ENCODE data around the gene SPCS1. TPM values are rescaled to one million over a fixed set of nuclear protein-coding genes. Genes with fewer than 3 reads are reported as not detected.

Gene SPCS1
- polyA plus RNA-seq, 2 of the 4 experiments (the other 2 are of a cell fraction): 180 to 184 TPM

DNA sequence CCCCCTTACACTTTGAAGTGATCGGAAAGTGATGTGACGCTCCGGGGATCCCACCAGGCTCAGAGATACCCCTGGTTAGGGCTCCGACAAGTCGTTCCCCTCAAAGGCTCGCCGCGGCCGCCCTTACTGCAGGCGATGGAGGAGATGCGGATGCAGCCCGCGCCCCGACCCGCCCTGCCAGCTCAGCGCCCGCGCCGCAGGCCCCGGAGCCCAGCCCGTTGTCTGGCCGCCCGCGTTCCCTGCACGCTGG lies 543 bp upstream of the SPCS1 start:
- FAIRE-seq (no peak), DNase-seq (ENCODE audit: low read depth in 1 of 2, low spot score in 1 of 2) (no peak), ATAC-seq (no peak; a peak in 3 of 6 replicates)
- 0% methylated on average over 2 of the region's 25 CpGs for WGBS (ENCODE audit: missing lambda C conversion rate)
- ChIA-PET CTCF (interaction anchor here (1.1 kb wide), 1 partner anchor 10 kb away, joined by 3 read pairs; no protein-coding TSS in a partner anchor), POLR2A (interaction anchor here (0.9 to 1.7 kb wide), 4 partner anchors 11 to 35 kb away, joined by 3 to 6 read pairs (median 4); no protein-coding TSS in a partner anchor)
- Histone ChIP-seq H3K4me2 (peak overlapping the region; percentile 95), H3K4me3 (peak overlapping the region; percentile 74), H3K4me1 (peaks cover 25% of the 10 kb centered on the region), H3K27ac (peak overlapping the region; percentile 94 to 99), H3K9me3 (no peaks in the 10 kb centered on the region)
- TF ChIP-seq JUN (IDR thresholded peaks at IDR 0.05): no peak
- 0 out of 2 replicates have a peak, but pooled peaks have one; percentile 1 for TF ChIP-seq PHF8 (IDR thresholded peaks at IDR 0.05; ENCODE audit: borderline replicate concordance, low read depth)

DNA sequence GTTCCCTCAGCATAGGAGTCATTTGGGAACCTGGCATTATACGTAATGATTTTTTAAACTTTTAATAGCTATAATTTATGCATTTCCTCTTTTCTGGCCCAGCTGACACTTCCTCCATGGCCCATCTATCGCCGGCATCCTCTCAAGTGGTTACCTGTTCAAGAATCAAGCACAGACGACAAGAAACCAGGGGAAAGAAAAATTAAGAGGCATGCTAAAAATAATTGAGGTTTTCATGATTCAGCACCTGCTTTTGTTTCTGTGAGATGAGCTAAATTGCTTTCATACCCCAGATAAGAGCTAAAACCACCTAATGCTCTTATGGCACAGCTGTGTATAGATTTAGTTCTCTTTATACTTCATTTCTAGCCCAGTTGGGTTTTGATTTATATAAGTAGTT lies 1.7 kb downstream of the SPCS1 start:
- WGBS (ENCODE audit: missing lambda C conversion rate): 90% methylated on average over 4 of the region's 4 CpGs
- H3K27ac ChIP-seq: no peak overlapping the region
- H3K9me3 ChIP-seq: no peaks in the 10 kb centered on the region
- ATAC-seq (no peak), DNase-seq (ENCODE audit: low read depth in 1 of 2, low spot score in 1 of 2) (no peak), FAIRE-seq (no peak)
- POLR2A ChIA-PET: no interaction called here
- CTCF ChIA-PET: no interaction called here
- H3K4me2 ChIP-seq: peak overlapping the region; percentile 97
- H3K4me1 ChIP-seq: peaks cover 25% of the 10 kb centered on the region
- TF ChIP-seq KDM5A (IDR thresholded peaks at IDR 0.05) (no peak), CHD2 (IDR thresholded peaks at IDR 0.05; ENCODE audit: low read length, partially characterized antibody) (no peak), RFX5 (IDR thresholded peaks at IDR 0.05) (no peak), JUN (IDR thresholded peaks at IDR 0.05) (no peak), HDAC2 (IDR thresholded peaks at IDR 0.05) (no peak), JUNB (IDR thresholded peaks at IDR 0.05) (no peak), HEYL (CRISPR knock-in tag; IDR thresholded peaks at IDR 0.05) (no peak), SMC3 (IDR thresholded peaks at IDR 0.05) (no peak), KDM1A (IDR thresholded peaks at IDR 0.05; ENCODE audit: low read depth) (no peak), ZNF302 (CRISPR knock-in tag; IDR thresholded peaks at IDR 0.05) (no peak), POLR2A (IDR thresholded peaks at IDR 0.05; ENCODE audit: low read length) (no peak)
- TF ChIP-seq, protein P1, sequence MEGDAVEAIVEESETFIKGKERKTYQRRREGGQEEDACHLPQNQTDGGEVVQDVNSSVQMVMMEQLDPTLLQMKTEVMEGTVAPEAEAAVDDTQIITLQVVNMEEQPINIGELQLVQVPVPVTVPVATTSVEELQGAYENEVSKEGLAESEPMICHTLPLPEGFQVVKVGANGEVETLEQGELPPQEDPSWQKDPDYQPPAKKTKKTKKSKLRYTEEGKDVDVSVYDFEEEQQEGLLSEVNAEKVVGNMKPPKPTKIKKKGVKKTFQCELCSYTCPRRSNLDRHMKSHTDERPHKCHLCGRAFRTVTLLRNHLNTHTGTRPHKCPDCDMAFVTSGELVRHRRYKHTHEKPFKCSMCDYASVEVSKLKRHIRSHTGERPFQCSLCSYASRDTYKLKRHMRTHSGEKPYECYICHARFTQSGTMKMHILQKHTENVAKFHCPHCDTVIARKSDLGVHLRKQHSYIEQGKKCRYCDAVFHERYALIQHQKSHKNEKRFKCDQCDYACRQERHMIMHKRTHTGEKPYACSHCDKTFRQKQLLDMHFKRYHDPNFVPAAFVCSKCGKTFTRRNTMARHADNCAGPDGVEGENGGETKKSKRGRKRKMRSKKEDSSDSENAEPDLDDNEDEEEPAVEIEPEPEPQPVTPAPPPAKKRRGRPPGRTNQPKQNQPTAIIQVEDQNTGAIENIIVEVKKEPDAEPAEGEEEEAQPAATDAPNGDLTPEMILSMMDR (IDR thresholded peaks at IDR 0.05): no peak
- TF ChIP-seq, protein P2, sequence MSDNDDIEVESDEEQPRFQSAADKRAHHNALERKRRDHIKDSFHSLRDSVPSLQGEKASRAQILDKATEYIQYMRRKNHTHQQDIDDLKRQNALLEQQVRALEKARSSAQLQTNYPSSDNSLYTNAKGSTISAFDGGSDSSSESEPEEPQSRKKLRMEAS (IDR thresholded peaks at IDR 0.05): no peak
- peak overlapping the region; percentile 74; the same call in 2 of the 3 replicates for H3K4me3 ChIP-seq

DNA sequence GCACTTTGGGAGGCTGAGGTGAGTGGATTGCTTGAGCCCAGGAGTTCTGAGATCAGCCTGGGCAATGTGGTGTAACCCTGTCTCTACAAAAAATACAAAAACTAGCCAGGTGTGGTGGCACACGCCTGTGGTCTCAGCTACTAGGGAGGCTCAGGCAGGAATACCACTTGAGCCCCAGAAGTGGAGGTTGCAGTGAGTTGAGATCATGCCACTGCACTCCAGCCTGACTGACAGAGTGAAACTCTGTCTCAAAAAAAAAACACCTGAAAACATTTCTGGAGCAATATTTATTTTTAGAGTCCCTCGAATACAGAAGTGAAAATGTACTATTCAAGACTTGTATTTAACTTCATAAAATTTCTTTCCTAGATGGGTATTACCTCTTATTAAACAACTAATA lies 4.6 kb downstream of the SPCS1 start:
- TF ChIP-seq, protein P3, sequence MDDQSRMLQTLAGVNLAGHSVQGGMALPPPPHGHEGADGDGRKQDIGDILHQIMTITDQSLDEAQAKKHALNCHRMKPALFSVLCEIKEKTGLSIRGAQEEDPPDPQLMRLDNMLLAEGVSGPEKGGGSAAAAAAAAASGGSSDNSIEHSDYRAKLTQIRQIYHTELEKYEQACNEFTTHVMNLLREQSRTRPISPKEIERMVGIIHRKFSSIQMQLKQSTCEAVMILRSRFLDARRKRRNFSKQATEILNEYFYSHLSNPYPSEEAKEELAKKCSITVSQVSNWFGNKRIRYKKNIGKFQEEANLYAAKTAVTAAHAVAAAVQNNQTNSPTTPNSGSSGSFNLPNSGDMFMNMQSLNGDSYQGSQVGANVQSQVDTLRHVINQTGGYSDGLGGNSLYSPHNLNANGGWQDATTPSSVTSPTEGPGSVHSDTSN (IDR thresholded peaks at IDR 0.05): no peak
- TF ChIP-seq ZFP36 (IDR thresholded peaks at IDR 0.05; ENCODE audit: borderline replicate concordance, partially characterized antibody): no peak
- 95% methylated on average over 2 of the region's 2 CpGs for WGBS (ENCODE audit: missing lambda C conversion rate)
- DNase-seq (ENCODE audit: low read depth in 1 of 2, low spot score in 1 of 2): no peak
- H3K27ac ChIP-seq: no peak overlapping the region
- ChIA-PET POLR2A (no interaction called here), CTCF (no interaction called here)
- H3K4me3 ChIP-seq: no peak overlapping the region
- no peaks in the 10 kb centered on the region for H3K9me3 ChIP-seq
- no peak for FAIRE-seq
- no peak overlapping the region for H3K4me2 ChIP-seq
- ATAC-seq: no peak
- H3K4me1 ChIP-seq: peaks cover 13% of the 10 kb centered on the region; the same call in 1 of the 3 replicates

DNA sequence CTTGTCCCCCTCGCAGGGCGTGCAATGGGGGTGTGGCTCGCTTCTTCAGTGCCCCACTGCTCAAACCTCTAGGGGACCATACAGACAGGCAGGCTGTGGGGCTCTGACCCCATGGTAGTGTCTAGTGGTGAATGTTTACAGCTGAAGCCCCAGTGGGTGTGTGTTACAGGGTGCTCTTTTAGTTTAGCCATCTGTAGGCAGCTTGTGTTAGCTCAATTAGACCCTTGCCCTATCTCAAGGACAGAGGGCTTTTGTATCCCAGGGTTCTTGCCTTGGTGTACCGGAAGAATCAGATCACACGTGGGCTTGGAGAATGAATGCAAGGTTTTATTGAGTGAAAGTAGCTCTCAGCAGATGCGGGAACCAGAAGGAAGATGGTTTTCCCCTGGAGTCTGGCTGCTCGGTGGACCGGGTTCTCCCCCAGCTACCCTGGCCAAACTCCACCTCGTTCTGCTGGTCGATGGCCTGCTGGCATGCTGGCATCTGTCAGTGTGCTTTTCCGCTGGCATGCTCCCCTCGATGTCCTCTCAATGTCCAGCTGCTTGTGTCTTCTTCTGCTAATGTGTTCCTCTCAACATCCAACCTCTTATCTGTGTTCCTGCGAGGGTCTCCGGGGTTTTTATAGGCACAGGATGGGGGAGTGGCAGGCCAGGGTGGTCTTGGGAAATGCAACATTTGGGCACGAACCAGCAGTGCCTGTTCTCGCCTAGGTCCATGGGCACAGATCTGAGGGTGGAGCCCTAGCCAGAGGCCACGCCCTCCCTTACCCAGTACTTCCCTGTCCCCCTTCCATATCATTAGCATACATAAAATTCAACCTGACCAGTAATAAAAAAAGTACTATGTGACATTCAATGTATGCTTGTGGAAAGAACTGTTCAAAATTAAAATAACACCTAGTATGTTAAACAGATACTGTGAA lies 6.6 kb downstream of the SPCS1 start:
- Histone ChIP-seq H3K27ac (no peak overlapping the region), H3K4me2 (no peak overlapping the region), H3K9me3 (no peaks in the 10 kb centered on the region), H3K4me3 (no peak overlapping the region), H3K4me1 (peaks cover 6% of the 10 kb centered on the region; the same call in 1 of the 3 replicates)
- CTCF ChIA-PET: no interaction called here
- no peak for FAIRE-seq
- no peak for ATAC-seq
- TF ChIP-seq EP300 (IDR thresholded peaks at IDR 0.05) (no peak), FOXS1 (CRISPR knock-in tag; IDR thresholded peaks at IDR 0.05) (no peak), MAFK (IDR thresholded peaks at IDR 0.05; ENCODE audit: partially characterized antibody) (no peak), RAD21 (conservative IDR thresholded peaks at IDR 0.05 in 1 of 2, IDR thresholded peaks at IDR 0.05 in 1 of 2) (no peak), SREBF2 (IDR thresholded peaks at IDR 0.05) (no peak), RARB (CRISPR knock-in tag; IDR thresholded peaks at IDR 0.05) (no peak)
- TF ChIP-seq, protein P2 (IDR thresholded peaks at IDR 0.05): no peak
- TF ChIP-seq, protein P4, sequence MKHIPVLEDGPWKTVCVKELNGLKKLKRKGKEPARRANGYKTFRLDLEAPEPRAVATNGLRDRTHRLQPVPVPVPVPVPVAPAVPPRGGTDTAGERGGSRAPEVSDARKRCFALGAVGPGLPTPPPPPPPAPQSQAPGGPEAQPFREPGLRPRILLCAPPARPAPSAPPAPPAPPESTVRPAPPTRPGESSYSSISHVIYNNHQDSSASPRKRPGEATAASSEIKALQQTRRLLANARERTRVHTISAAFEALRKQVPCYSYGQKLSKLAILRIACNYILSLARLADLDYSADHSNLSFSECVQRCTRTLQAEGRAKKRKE (CRISPR knock-in tag; IDR thresholded peaks at IDR 0.05; ENCODE audit: low read depth): no peak
- TF ChIP-seq, protein P5, sequence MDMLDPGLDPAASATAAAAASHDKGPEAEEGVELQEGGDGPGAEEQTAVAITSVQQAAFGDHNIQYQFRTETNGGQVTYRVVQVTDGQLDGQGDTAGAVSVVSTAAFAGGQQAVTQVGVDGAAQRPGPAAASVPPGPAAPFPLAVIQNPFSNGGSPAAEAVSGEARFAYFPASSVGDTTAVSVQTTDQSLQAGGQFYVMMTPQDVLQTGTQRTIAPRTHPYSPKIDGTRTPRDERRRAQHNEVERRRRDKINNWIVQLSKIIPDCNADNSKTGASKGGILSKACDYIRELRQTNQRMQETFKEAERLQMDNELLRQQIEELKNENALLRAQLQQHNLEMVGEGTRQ (IDR thresholded peaks at IDR 0.05): no peak
- 93% methylated on average over 15 of the region's 17 CpGs for WGBS (ENCODE audit: missing lambda C conversion rate)
- POLR2A ChIA-PET: no interaction called here
- no peak for DNase-seq (ENCODE audit: low read depth in 1 of 2, low spot score in 1 of 2)
